SK-N-SH treated with all-trans-retinoic acid at 6 μM for 48 hours (cell line): ENCODE measurements around the gene ACOXL.

ENCODE experiments used
- ATAC-seq: fragments of 200-7000 bp; cut with Tn5 transposase; 3 replicates; pipeline ENCODE4 v1.9.1; 2020; ENCODE audit warnings: mild to moderate bottlenecking, moderate library complexity
- ARNTL ChIP-seq: fragments of 450-650 bp; formaldehyde crosslinking; IDR thresholded peaks from 2 replicates; pipeline ENCODE4 v1.5.0; 2020; ENCODE audit warnings: low read depth, mild to moderate bottlenecking, moderate library complexity, borderline replicate concordance
- BACH2 ChIP-seq: fragments of 250-450 bp; sonication (Bioruptor Pico); IDR thresholded peaks from 2 replicates; pipeline ENCODE4 v1.9.0; 2021; ENCODE audit warnings: mild to moderate bottlenecking, borderline replicate concordance
- CREB5 ChIP-seq: fragments of 250-450 bp; sonication (Bioruptor Pico); IDR thresholded peaks from 2 replicates; pipeline ENCODE4 v1.5.1; 2020; ENCODE audit warnings: low read depth, mild to moderate bottlenecking, moderate library complexity
- CSDC2 ChIP-seq: fragments of 250-450 bp; sonication (Bioruptor Pico); IDR thresholded peaks from 2 replicates; pipeline ENCODE4 v1.5.0; 2020; ENCODE audit warnings: mild to moderate bottlenecking, moderate library complexity
- ESRRG ChIP-seq: fragments of 250-450 bp; sonication (Bioruptor Pico); IDR thresholded peaks from 2 replicates; pipeline ENCODE4 v1.6.1; 2021; ENCODE audit warnings: mild to moderate bottlenecking
- GLIS3 ChIP-seq: fragments of 250-450 bp; sonication (Bioruptor Pico); IDR thresholded peaks from 2 replicates; pipeline ENCODE4 v1.5.0; 2020; ENCODE audit warnings: mild to moderate bottlenecking, moderate library complexity
- ISL1 ChIP-seq: fragments of 250-450 bp; sonication (Bioruptor Pico); IDR thresholded peaks from 2 replicates; pipeline ENCODE4 v2.1.2; 2022; ENCODE audit warnings: mild to moderate bottlenecking, moderate library complexity
- RARB ChIP-seq: fragments of 250-450 bp; sonication (Bioruptor Pico); IDR thresholded peaks from 2 replicates; pipeline ENCODE4 v1.8.0; 2021; ENCODE audit warnings: mild to moderate bottlenecking, moderate library complexity
- SNAI2 ChIP-seq: fragments of 250-450 bp; sonication (Bioruptor Pico); IDR thresholded peaks from 2 replicates; pipeline ENCODE4 v1.5.0; 2020; ENCODE audit warnings: mild to moderate bottlenecking, moderate library complexity
- TCF4 ChIP-seq: fragments of 250-450 bp; sonication (Bioruptor Pico); IDR thresholded peaks from 2 replicates; pipeline ENCODE4 v1.8.0; 2021; ENCODE audit warnings: mild to moderate bottlenecking, moderate library complexity, borderline replicate concordance
- TOX ChIP-seq: fragments of 250-450 bp; sonication (Bioruptor Pico); IDR thresholded peaks from 2 replicates; pipeline ENCODE4 v1.8.0; 2021; ENCODE audit warnings: mild to moderate bottlenecking, moderate library complexity, borderline replicate concordance
- TSHZ2 ChIP-seq: fragments of 250-450 bp; sonication (Bioruptor Pico); IDR thresholded peaks from 2 replicates; pipeline ENCODE4 v1.5.0; 2020; ENCODE audit warnings: mild to moderate bottlenecking, moderate library complexity
- ZC3H10 ChIP-seq: fragments of 250-450 bp; sonication (Bioruptor Pico); IDR thresholded peaks from 2 replicates; pipeline ENCODE4 v1.5.1; 2021; ENCODE audit warnings: mild to moderate bottlenecking, moderate library complexity
- ZFP3 ChIP-seq: fragments of 250-450 bp; sonication (Bioruptor Pico); IDR thresholded peaks from 2 replicates; pipeline ENCODE4 v1.5.0; 2020; ENCODE audit warnings: mild to moderate bottlenecking, moderate library complexity
- ZFP30 ChIP-seq: fragments of 450-650 bp; formaldehyde crosslinking; IDR thresholded peaks from 2 replicates; pipeline ENCODE4 v1.5.0; 2022; ENCODE audit warnings: mild to moderate bottlenecking, moderate library complexity
- ZNF8 ChIP-seq: fragments of 450-650 bp; formaldehyde crosslinking; IDR thresholded peaks from 2 replicates; pipeline ENCODE4 v1.5.0; 2020; ENCODE audit warnings: mild to moderate bottlenecking, moderate library complexity
- TF ChIP-seq, protein P1 (sequence below): fragments of 250-450 bp; sonication (Bioruptor Pico); IDR thresholded peaks from 2 replicates; pipeline ENCODE4 v1.8.0; 2020; ENCODE audit warnings: mild to moderate bottlenecking, moderate library complexity, borderline replicate concordance

Gene ACOXL

GRCh38 chr2:110886826-110887573, 154.6 kb downstream of the ACOXL start:
- no peak for TF ChIP-seq ZNF8
- no peak for TF ChIP-seq ISL1 (CRISPR knock-in tag)
- TF ChIP-seq BACH2: no peak

GRCh38 chr2:110888411-110888810, 156.0 kb downstream of the ACOXL start:
- no peak for ATAC-seq
- TF ChIP-seq ZFP30 (CRISPR knock-in tag) (no peak), ISL1 (CRISPR knock-in tag) (no peak), ESRRG (CRISPR knock-in tag) (no peak), CREB5 (CRISPR knock-in tag) (no peak), BACH2 (no peak), SNAI2 (no peak), ARNTL (CRISPR knock-in tag) (no peak)
- TF ChIP-seq, all 23 proteins: peak for 0

More at GRCh38 chr2:110886826-110887573, 154.6 kb downstream of the ACOXL start:
- ATAC-seq: no peak

DNA sequence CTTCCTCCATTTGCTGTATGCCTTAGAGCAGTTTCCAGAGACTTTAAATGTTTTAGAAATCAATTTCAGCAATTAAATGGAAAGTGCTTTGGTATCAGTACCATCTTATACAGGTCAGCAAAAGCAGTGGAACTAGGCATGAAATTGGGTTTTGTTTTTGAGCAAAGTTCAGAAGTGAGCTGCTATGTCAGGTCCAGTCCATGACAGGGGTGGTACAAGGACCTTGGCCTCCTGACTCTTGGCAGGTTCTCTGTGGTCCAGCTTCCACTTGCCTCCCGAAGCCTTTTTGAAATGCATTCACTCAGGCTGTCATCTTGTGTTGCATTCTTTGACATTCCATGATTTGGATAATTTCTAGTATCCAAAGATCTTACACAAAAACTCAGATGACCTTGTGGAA, 159.3 kb downstream of the ACOXL start:
- ATAC-seq: no peak

More for the DNA sequence above, 159.3 kb downstream of the ACOXL start:
- TF ChIP-seq TCF4 (CRISPR knock-in tag) (no peak), RARB (CRISPR knock-in tag) (no peak), CSDC2 (CRISPR knock-in tag) (no peak), ZC3H10 (CRISPR knock-in tag) (no peak), TOX (CRISPR knock-in tag) (no peak), ZNF8 (no peak), ARNTL (CRISPR knock-in tag) (no peak), ESRRG (CRISPR knock-in tag) (no peak), SNAI2 (no peak), TSHZ2 (CRISPR knock-in tag) (no peak), ISL1 (CRISPR knock-in tag) (no peak), ZFP3 (CRISPR knock-in tag) (no peak), ZFP30 (CRISPR knock-in tag) (no peak), CREB5 (CRISPR knock-in tag) (no peak), BACH2 (no peak), GLIS3 (no peak)
- TF ChIP-seq, protein P1, sequence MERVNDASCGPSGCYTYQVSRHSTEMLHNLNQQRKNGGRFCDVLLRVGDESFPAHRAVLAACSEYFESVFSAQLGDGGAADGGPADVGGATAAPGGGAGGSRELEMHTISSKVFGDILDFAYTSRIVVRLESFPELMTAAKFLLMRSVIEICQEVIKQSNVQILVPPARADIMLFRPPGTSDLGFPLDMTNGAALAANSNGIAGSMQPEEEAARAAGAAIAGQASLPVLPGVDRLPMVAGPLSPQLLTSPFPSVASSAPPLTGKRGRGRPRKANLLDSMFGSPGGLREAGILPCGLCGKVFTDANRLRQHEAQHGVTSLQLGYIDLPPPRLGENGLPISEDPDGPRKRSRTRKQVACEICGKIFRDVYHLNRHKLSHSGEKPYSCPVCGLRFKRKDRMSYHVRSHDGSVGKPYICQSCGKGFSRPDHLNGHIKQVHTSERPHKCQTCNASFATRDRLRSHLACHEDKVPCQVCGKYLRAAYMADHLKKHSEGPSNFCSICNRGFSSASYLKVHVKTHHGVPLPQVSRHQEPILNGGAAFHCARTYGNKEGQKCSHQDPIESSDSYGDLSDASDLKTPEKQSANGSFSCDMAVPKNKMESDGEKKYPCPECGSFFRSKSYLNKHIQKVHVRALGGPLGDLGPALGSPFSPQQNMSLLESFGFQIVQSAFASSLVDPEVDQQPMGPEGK (CRISPR knock-in tag): no peak
